GM08714 (cell line): ENCODE data around the gene SETBP1.

Source experiments
- H3K4me3 ChIP-seq: fragments of 200-500 bp; sonication (Bioruptor generic); 2 replicates; pipeline ENCODE4 v1.5.1; 2014; ENCODE audit warnings: mild to moderate bottlenecking, low read length, inconsistent platforms
- ZNF274 ChIP-seq: IDR thresholded peaks from 2 replicates; pipeline ENCODE4 v1.6.1; 2012; ENCODE audit warnings: mild to moderate bottlenecking, low read depth, low read length

Gene SETBP1

GRCh38 chr18:45102863-45103262 lies 422.2 kb downstream of the SETBP1 start:
- TF ChIP-seq ZNF274, result no peak

GRCh38 chr18:45103319-45104048 lies 422.8 kb downstream of the SETBP1 start:
- TF ChIP-seq ZNF274, result no peak
- peak overlapping the region; percentile 33; the same call in 1 of the 2 replicates for H3K4me3 ChIP-seq

More at GRCh38 chr18:45102863-45103262, 422.2 kb downstream of the SETBP1 start:
- H3K4me3 ChIP-seq, result no peak overlapping the region; the same call in 1 of the 2 replicates

GRCh38 chr18:45104049-45104395 lies 423.3 kb downstream of the SETBP1 start:
- peak overlapping the region; percentile 48; the same call in 1 of the 2 replicates for H3K4me3 ChIP-seq
- TF ChIP-seq ZNF274, result no peak

GRCh38 chr18:45106331-45106774 lies 425.7 kb downstream of the SETBP1 start:
- H3K4me3 ChIP-seq, result peak overlapping the region; percentile 43; the same call in 1 of the 2 replicates

GRCh38 chr18:45107425-45107824 lies 426.7 kb downstream of the SETBP1 start:
- TF ChIP-seq ZNF274, result no peak
- no peak overlapping the region for H3K4me3 ChIP-seq

More at GRCh38 chr18:45106331-45106774, 425.7 kb downstream of the SETBP1 start:
- TF ChIP-seq ZNF274, result no peak

GRCh38 chr18:45108754-45109153 lies 428.1 kb downstream of the SETBP1 start:
- no peak overlapping the region for H3K4me3 ChIP-seq
- no peak for TF ChIP-seq ZNF274

- no peak for TF ChIP-seq ZNF274
- no peak overlapping the region for H3K4me3 ChIP-seq
Observed at GRCh38 chr18:45109271-45109670, 428.6 kb downstream of the SETBP1 start.

- no peak for TF ChIP-seq ZNF274
- no peak overlapping the region for H3K4me3 ChIP-seq
Observed at GRCh38 chr18:45109706-45110105, 429.0 kb downstream of the SETBP1 start.

GRCh38 chr18:45110577-45111501 lies 430.2 kb downstream of the SETBP1 start:
- TF ChIP-seq ZNF274, result no peak
- H3K4me3 ChIP-seq, result no peak overlapping the region

- TF ChIP-seq ZNF274, result no peak
- H3K4me3 ChIP-seq, result no peak overlapping the region
Observed at GRCh38 chr18:45111502-45111848, 430.8 kb downstream of the SETBP1 start.

- no peak overlapping the region for H3K4me3 ChIP-seq
- TF ChIP-seq ZNF274, result no peak
Observed at GRCh38 chr18:45112682-45113081, 432.0 kb downstream of the SETBP1 start.

GRCh38 chr18:45116116-45116515 lies 435.4 kb downstream of the SETBP1 start:
- no peak for TF ChIP-seq ZNF274
- no peak overlapping the region for H3K4me3 ChIP-seq
